SK-MEL-5 (cell line): Measurements from ENCODE around the gene CISD2. TPM values are rescaled to one million over a fixed set of nuclear protein-coding genes. Genes with fewer than 3 reads are reported as not detected.
"Not testable (repeated sequence)": the region's sequence is repeated elsewhere in the genome, so short reads cannot be mapped to it uniquely, and the experiment has no call there.

ENCODE experiments used
- DNase-seq: peaks from one replicate; pipeline ENCODE4 v3.0.0-alpha.2; 2016; ENCODE audit warnings: low read depth, low spot score
- in situ Hi-C: cut with HindIII; loops from 2 replicates; pipeline ENCODE4 v1.10.0; 2016; ENCODE audit warnings: low sequenced_read_pairs, high pct_unique_total_duplicates, low pct_unique_long_range_greater_than_20kb
- polyA plus RNA-seq, 2 experiments: library from polyadenylated mRNA; depleted of rRNA; stranded (reverse); fragments of >200 nt; gene quantifications; 2 replicates each; pipeline ENCODE4 v1.2.3, GENCODE V29; 2015
- total RNA-seq: library from RNA; depleted of rRNA; stranded (reverse); fragments of >200 nt; shearing (Covaris generic); gene quantifications from 2 replicates; pipeline ENCODE4 v1.2.3, GENCODE V29; 2014; rRNA removed

Gene CISD2, protein sequence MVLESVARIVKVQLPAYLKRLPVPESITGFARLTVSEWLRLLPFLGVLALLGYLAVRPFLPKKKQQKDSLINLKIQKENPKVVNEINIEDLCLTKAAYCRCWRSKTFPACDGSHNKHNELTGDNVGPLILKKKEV
- total RNA-seq: 76.4 and 86.5 TPM in 2 replicates
- polyA plus RNA-seq (2015; cell fraction: cytosol; rRNA removed): 39.8 and 46.1 TPM in 2 replicates
- polyA plus RNA-seq (2015; cell fraction: nucleus; rRNA removed): 6.7 and 9.2 TPM in 2 replicates

DNA sequence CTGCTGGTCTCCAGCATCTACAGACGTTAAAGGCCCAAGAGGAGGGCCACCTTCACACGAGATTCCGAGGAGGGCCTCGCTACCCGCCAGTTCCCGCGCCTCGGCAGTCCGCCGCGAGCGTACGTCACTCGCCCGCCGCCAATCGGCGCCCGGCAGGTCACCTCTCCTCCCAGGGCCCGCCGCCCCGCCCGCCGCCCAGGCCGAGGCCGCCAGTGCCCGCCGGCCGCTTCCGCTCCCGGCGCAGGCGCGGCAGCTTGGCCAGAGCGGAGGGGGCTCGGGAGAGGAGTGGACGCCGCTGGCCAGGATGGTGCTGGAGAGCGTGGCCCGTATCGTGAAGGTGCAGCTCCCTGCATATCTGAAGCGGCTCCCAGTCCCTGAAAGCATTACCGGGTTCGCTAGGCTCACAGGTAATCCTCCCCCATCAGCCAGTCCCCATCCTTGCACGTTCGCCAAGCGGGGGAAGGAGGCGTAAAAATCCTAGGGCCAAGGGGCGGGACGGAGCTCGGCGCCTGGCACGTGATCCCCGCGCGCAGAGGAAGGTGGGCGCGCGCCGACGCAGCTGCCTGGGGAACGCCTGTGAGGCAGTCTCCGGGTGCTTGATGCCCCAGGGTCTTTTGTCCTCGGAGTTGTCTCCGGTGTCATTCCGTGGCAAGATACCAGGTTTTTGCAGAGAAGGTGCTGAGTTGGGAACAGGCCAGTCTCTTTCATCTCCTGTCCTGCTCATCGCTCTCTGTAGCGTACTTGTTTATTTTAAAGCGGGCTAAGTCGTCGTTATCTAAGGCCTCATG lies at the start of gene CISD2:
TSS of gene CISD2 (plus strand) at position 212 of the 788 bp plus-strand sequence. CDS start at position 305, 93 bp downstream.
- in situ Hi-C loops: no loop called here
- peak; percentile 88 for DNase-seq

DNA sequence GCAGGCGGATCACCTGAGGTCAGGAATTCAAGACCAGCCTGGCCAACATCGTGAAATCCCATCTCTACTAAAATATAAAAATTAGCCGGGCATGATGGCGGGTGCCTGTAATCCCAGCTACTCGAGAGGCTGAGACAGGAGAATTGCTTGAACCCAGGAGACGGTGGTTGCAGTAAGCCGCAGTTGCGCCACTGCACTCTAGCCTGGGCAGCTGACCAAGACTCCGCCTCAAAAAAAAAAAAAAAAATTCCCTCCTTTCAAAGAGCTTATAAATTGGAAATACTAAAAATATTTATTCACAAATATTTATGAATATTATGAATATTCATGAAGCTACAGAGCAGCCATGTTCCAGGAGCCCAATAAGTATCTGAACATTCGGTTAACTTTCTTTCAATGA lies 49.7 kb upstream of the CISD2 start:
- DNase-seq, in situ Hi-C loops: not testable (repeated sequence)

DNA sequence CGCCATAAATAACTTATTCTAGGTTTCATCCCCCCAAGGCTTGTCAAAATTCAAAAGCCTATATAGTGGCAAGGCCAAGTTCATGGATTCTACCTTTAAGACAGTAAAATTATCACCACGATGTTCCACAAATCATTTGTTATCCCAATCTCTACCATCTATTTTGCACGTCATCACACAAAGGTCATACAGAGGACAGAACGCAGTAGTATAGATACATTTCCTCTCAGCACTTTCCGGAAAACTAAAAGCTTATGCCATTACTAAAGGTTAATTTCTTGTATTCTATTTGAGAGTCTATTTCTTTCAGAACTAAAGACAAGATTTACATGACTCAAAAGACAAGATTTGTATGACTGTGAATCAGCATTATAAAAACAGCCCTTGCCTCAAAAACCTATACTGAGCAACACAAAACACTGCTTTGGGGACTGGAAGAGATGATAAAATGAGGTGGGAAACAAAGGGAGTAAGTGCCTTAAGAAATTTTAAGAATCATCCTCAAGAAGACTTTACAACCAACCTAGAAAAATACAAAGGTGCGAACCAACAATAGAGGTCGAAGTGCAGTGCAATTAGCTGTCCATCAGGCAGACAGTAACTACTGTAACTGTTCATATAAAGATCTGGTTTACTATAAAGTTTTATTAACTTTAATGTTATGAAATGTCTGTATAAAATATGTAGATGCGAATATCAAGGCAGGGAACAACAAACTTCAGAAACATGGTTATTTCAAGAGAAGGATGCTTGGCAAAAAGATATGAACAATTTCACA lies 49.0 kb upstream of the CISD2 start:
- DNase-seq: no peak
- in situ Hi-C loops: no loop called here

DNA sequence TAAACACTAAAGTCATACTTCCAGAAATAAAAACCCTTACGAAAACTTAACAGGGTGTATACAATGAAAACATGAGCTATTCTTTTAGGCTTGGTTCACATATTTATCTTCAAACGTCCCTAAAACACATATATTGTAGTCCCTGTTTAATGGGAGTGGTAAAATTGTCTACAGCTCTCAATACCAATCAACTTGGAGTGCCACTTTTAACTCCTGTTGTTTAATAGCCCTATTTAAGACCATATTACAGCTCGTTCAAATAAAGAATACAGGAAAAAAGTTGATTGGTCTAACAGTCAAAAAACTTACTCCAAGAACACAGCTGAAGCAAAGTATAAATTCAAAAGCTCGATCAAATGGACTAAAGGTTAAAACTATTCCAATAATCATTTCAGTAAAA lies 45.3 kb upstream of the CISD2 start:
- no peak for DNase-seq
- in situ Hi-C loops: no loop called here

DNA sequence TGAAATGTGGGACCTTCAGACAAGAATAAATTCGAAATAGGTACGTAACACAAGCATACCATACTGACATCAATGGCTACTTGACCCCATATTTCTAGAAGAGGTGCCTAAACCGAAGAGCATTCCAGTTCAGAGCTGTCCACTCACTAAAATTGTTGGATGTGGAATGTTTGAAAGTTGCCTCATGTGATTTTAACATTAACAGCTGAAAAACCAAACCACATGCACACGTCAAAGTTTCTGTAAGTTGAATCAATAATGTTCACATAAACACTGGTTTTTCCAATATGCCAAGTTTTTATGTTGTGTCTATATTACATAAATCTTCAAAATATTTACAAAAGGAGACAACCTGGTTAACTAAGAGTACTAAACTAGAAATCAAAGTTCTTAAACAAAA lies 44.9 kb upstream of the CISD2 start:
- in situ Hi-C loops: no loop called here
- no peak for DNase-seq

DNA sequence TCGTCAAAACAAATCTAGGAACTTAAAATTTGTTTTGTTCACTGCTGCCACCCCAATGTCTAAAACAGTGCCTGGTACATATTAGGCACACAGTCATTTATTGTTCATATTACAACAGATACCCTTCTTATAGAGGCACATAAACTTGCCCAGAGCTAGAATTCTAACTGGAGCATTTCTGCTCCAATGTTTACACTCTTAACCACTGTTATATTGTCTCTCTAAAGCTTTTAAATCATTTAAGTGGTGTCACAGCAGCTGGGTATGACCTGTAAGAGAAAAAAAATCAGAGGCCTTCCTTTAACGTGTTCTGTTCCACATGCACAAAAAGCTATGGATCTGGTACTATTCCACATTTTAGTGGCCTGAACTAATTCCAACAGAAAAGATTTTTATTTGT lies 44.4 kb upstream of the CISD2 start:
- in situ Hi-C loops: no loop called here
- no peak for DNase-seq

DNA sequence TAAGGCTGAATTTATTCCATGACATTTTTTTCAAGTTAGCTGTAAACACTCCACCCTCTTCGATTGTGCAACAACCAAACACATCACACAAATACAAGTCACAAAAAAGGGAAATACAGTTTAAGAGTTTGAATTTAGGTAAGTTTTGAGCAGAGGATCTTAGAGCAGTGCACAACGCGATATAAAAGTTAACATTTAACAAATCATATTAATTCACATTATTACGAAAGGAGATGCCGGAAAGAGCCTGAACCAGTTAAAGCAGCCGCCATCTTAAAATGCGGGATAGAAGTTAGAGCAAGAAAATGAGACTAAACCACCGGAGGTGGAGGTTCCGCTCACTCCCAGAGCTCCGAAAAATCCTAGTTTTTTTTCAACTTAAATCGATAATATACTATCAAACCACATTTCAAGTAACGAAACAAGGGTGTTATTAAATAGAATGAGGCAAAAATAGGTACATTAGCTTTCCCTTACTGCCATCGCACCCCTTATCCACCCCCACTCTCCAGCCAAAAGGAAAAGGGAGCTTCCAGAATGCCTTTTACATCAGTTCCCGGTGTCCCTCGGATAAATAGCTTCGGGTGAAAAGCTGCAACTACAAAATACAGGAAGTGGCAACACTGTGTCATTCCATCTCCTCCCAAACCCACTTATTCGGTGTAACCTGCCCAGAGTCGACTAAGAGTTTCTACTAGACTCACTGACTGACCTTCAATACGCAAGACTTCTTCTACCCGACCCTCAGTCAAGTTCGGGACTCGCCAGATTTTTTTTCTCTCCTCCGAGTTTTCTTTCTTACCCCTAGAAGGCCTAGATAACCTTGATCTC lies 43.3 kb upstream of the CISD2 start:
- in situ Hi-C loops: no loop called here
- DNase-seq: peak; percentile 53

DNA sequence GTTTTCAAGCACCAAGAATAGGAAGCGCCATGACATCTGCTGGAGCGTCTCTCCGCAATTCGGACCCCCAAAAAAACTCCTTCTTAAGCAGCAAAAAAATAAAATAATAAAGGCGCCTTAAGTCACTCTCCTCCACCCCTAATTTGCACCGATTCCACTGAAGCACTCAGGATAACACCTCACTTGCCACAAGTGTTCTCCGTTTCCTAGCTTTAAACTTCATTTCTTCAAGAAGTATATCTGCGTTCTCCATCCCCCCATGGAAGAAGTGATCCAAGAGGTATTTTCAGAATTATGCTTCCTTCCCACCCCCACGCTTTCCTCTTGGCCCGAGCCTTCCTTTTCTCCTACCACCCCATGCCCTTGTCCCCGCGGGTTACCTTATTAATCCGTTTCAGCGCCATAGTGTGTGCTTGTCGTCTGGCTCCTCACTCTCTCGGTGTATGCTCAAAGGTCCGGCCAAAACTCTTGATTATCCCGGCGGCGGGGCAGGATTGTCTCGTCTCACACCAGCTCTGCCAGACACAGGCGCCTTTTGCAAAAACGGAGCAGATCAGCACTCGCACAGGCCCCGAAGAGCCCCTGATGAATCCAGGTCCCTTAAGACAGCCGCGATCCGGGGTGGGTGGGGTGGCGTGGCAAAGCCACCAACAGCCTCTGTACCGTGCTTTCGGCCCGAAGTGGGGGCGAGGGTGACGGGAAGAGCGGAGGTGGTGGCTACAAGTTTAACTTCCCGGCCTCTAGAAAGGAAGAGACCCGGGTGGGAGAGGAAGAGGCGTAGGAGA lies 42.5 kb upstream of the CISD2 start:
- DNase-seq: no peak
- in situ Hi-C loops: no loop called here

DNA sequence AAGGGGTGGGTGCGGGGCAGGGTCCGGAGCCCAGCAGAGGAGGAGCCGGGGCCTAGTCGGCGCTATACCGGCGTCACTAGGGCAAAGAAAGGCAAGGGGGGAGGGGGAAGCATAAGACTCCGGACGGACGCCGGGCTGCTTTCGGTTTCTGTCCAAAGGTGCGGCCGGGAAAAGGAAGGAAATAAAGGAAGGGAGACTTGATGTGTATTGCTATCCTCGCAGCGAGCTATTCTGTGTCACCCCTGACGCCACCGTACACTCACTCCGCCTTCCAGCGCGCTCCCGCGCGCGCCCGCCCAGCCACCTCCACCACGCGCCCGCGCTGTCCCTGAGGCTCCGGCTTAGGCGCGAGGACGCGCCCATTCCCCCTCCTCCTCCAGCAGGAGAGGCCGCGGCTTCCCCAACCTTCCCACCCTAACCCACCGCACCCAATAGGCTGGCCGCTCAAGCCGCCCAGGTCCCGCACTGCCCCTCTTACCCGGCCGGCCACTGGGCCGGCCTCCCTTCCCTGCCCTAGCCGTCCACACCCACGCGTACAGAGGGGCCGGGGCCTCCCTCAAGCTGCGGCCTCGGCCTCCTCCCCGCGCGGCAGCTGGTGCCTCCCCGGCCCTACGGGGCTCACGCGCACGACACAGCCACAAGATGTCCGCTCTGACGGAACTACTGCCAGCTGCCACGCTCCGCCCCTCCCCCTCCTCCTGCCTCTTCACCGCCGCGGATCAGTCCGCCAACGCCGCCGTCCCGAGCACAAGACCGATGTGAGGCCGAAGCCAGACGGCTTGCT lies 41.7 kb upstream of the CISD2 start, which contains the start of gene UBE2D3:
TSS of gene UBE2D3 (minus strand) at position 662 of the 784 bp plus-strand sequence. CDS start 1,043 bp downstream, outside the sequence.
- in situ Hi-C loops: no loop called here
- DNase-seq: peak; percentile 89

DNA sequence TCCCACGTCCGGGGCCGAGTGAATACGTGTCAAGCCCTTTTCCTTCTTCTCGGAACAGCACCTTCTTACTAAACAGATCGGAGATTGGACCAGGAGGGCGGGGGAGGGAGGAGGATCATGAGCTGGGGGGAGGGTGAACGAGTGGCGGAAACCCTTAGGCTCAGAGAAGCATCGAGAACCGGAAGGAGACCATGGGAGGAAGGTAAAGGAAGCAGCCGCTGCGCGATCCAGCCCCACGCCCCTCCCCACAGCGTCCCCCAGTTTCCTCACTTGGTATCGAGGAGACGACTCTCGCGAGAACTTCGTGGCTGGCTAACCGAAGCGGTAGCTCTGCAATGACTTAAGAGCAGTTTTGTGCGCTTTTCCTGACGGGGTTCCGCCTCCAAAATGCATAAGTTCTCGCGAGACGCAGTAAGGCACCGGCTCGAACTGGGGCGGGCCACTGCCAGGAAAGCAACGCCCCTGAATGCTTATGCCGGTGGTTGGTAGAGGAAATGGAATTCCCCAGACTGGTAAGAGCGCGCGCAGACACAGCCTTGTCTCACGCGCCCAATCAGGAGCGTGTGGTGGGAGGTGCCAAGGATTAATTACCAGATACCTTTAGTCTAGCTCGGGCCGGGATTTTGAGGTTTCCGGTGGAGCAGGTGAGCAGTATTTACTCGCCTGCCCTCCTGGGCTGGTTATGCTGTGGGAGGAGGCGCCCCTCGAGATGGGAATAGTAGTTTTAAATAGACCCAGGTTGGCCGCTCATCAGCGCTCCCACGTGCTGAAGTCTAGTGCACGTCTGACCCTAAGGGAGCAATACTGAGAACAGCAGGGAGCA lies 40.9 kb upstream of the CISD2 start:
- in situ Hi-C loops: no loop called here
- DNase-seq: peak; percentile 99

DNA sequence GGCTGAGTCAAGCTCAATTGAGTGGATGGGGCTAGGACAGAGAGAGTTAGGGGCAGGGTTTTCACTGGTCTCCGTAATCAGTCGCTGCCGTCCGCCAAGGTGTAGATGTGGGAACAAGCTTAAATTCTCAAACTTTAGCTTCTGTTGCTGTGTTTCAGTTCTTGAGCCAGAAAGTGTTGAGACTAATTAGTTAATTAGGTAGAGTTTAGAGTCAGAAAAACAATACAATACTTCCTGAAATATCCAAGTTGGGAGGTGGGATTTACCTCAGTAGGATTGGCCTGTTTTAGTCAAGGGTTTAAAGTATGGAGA lies 40.3 kb upstream of the CISD2 start:
- in situ Hi-C loops: no loop called here
- DNase-seq: no peak

DNA sequence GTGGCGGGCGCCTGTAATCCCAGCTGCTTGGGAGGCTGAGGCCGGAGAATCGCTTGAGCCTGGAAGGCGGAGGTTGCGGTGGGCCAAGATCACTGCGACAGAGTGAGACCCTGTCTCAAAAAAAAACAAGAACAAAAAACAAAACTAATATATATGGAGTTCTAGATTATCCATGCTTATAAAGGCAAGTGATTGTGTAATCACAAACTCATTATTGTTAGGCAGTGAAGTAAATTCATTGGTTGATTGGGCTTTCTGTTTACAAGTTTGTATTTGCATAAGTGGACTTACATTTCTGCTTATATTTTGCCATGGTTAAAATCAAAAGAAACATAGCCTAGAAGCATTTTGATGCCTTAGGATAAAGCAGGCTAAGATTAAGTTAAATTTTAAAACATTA lies 39.0 kb upstream of the CISD2 start:
- in situ Hi-C loops: no loop called here
- no peak for DNase-seq

DNA sequence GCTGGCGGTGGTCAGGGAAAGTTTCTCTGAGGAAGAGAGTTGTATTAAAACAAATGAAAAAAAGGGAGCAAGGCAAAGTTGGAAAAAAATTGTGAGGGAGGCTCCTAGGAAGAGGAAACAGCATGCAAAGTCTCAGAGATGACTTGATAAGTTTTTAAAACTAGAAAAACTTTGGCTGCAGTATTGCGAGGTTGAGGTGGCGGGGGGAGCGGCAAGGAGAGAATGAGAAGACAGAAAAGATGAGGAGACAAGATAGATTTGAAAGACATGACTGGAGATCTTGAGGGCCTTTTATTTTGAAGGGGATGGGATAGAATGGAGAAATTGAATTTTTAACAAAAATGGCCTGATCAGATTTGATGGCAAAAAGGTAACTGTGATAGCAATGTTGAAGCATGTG lies 36.7 kb upstream of the CISD2 start:
- DNase-seq: no peak
- in situ Hi-C loops: no loop called here

DNA sequence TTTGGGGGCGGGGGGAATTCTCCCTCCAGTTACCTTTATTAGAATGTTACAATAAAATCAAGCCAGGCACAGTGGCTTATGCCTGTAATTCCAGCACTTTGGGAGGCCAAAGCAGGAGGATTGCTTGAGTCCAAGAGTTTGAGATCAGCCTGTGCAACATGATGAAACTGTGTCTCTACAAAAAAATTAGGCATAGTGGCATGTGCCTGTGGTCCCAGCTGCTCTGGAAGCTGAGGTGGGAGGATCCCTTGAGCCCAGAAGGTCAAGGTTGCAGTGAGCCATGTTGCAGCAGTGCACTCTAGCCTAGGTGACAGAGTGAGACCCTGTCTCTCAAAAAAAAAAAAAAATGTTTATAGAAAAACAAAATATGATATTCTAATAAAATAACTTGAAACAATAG lies 36.1 kb upstream of the CISD2 start:
- no peak for DNase-seq
- in situ Hi-C loops: no loop called here

DNA sequence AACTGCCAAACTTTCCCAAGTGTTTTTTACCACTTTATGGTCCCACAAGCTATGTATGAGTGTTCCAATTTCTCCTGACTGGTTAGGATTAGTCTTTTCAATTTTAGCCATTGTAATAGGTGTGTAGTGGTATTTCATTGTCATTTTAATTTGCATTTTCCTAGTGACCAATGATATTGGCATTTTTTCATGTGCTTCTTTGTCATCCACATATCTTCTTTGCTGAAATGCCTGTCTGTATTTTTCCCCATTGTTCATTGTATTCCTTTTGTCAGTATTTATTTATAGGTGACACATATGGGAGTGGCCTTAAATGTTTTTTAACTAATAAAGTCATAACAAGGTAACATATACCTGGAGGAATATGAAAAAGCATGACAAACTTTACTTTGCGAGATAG lies 32.2 kb upstream of the CISD2 start:
- in situ Hi-C loops: no loop called here
- no peak for DNase-seq

DNA sequence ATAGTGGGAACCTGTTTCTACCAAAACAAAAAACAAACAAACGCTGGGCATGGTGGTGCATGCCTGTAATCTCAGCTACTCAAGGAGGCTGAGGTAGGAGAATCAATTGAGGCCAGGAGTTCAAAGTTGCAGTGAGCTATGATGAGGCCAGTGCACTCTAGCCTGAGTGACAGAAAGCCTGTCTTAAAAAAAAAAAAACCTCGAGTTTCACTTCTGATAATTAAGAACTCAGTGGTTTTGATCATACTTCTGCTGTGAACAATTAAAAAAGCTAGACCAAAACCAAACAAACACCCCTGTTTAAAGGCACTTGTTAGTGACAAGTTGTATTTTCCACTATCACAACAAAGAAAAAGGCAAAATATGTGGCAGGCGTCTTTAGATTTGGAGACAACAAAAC lies 26.4 kb upstream of the CISD2 start:
- in situ Hi-C loops: no loop called here
- DNase-seq: no peak
